BJ (cell line): ENCODE results near the gene LRRC45. TPM values are rescaled to one million over a fixed set of nuclear protein-coding genes. Genes with fewer than 3 reads are reported as not detected.

Experiments used
- CTCF ChIA-PET: fragments of 350-600 bp; formaldehyde crosslinking; extraction: SDS; loops from one replicate; lab custom pipeline; 2021; ENCODE audit warnings: antibody characterized with exemption, inconsistent platforms; lab: Yijun Ruan, JAX
- POLR2A ChIA-PET: fragments of 300-600 bp; sonication (Branson Sonifier 250); formaldehyde crosslinking; extraction: SDS; loops from one replicate; lab custom pipeline; 2021; ENCODE audit warnings: antibody characterized with exemption; lab: Charles Lee
- DNase-seq: peaks from one replicate; pipeline ENCODE4 v3.0.0-alpha.2; 2011; ENCODE audit warnings: low read depth
- H3K27me3 ChIP-seq: 2 replicates; pipeline ENCODE4 v1.6.0; 2011; ENCODE audit warnings: low read length; ENCODE audit not compliant: control insufficient read depth, insufficient read depth
- H3K36me3 ChIP-seq: 2 replicates; pipeline ENCODE4 v1.5.1; 2011; ENCODE audit warnings: low read length; ENCODE audit not compliant: control insufficient read depth, insufficient read depth
- H3K4me3 ChIP-seq: 2 replicates; pipeline ENCODE4 v1.5.1; 2011; ENCODE audit warnings: low read depth, mild to moderate bottlenecking, control low read depth, low read length
- CTCF ChIP-seq: IDR thresholded peaks from 2 replicates; pipeline ENCODE4 v1.5.1; 2011; ENCODE audit warnings: low read depth, mild to moderate bottlenecking, control low read depth, inconsistent platforms, low read length, moderate library complexity; ENCODE audit not compliant: insufficient read depth
- polyA plus RNA-seq: library from polyadenylated mRNA; depleted of rRNA; stranded (reverse); fragments of >200 nt; gene quantifications from 2 replicates; pipeline ENCODE4 v1.2.3, GENCODE V29; 2011

LRRC45 gene
- polyA plus RNA-seq, 1 experiment, result 6.0 TPM

- DNase-seq, result no peak
- H3K4me3 ChIP-seq, result peak overlapping the region; percentile 87
- H3K36me3 ChIP-seq, result peaks cover 35% of the 10 kb centered on the region
- no peak for TF ChIP-seq CTCF
- H3K27me3 ChIP-seq, result no peaks in the 10 kb centered on the region
- POLR2A ChIA-PET, result no interaction called here
- CTCF ChIA-PET, result interaction anchor here (1.5 to 2.9 kb wide), 4 partner anchors 13 to 90 kb away, joined by 7 to 23 read pairs (median 8); partner anchors contain the start of genes CENPX, DCXR, LRRC45 and RAC3
These were observed 27.2 kb downstream of the LRRC45 start for GRCh38 chr17:82050152-82050760.

DNA sequence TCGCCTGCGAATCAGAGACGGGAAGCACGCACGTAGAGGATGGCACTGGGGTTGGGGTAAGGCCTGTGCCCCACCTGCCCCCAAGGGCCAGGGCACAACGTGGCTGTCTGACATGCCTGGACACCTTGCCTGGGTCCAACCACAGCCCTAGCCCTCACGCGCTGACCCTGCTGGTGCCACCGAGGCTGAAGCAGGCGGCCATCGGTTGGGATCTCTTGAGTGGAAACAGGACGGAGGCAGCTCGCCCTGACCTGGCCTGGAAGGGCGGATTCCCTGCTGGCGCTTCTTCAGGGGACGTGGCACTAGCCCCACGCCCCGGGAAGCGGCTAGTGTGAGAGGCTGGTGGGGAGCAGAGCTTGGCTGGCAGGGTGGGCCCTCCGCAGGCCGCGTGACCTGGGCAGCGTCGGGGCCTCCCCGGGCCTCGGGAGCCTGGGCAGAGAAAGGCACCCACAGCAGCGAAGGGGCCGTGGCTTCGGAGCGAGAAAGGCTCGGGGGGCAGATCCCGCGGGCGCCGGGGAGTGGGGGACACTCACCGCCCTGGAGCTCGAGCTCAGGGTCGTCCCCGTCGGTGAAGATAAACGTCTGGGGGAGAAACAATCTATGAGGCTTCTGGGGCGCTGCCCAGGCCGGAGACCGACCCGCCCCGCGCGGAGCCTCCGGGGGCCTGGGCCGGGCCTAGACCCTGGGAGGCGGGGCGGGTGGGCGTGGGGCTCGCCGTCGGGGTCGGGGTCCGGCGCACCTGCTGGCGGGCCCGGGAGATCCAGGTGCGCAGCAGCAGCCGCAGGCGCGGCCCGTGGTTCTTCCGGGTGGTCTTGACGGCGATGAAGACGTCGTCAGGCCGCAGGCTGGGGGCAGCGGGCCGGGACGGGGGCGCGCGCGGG lies 27.9 kb downstream of the LRRC45 start:
- DNase-seq, result no peak
- Histone ChIP-seq H3K36me3 (peaks cover 41% of the 10 kb centered on the region), H3K4me3 (peak overlapping the region; percentile 87), H3K27me3 (no peaks in the 10 kb centered on the region)
- ChIA-PET POLR2A (interaction anchor here (0.6 kb wide), 1 partner anchor 105 kb away, joined by 8 read pairs; no protein-coding TSS in a partner anchor), CTCF (interaction anchor here (1.5 to 2.9 kb wide), 4 partner anchors 14 to 91 kb away, joined by 7 to 23 read pairs (median 8); partner anchors contain the start of genes CENPX, DCXR, LRRC45 and RAC3)
- no peak for TF ChIP-seq CTCF

GRCh38 chr17:82051776-82052637 lies 28.9 kb downstream of the LRRC45 start, which contains the start of the genes GPS1 and RFNG:
Gene GPS1, plus strand, starts transcription at chr17:82051898. Its CDS starts 34 bp downstream, at chr17:82051932.
Gene RFNG, minus strand, starts transcription at chr17:82051811. Its CDS starts 45 bp downstream, at chr17:82051766.
- DNase-seq, result no peak
- Histone ChIP-seq H3K27me3 (no peaks in the 10 kb centered on the region), H3K36me3 (peaks cover 51% of the 10 kb centered on the region), H3K4me3 (peak within 1 kb of the TSS; percentile 87)
- TF ChIP-seq CTCF, result no peak
- POLR2A ChIA-PET, result no interaction called here
- CTCF ChIA-PET, result interaction anchor here (1.5 to 2.9 kb wide), 3 partner anchors 15 to 92 kb away, joined by 7 to 23 read pairs (median 10); partner anchors contain the start of genes DCXR and RAC3

GRCh38 chr17:82052638-82053059 lies 29.5 kb downstream of the LRRC45 start:
- POLR2A ChIA-PET, result no interaction called here

More at GRCh38 chr17:82052638-82053059, 29.5 kb downstream of the LRRC45 start:
- TF ChIP-seq CTCF, result no peak
- Histone ChIP-seq H3K27me3 (no peaks in the 10 kb centered on the region), H3K36me3 (peaks cover 55% of the 10 kb centered on the region), H3K4me3 (peak overlapping the region; percentile 87)
- CTCF ChIA-PET, result interaction anchor here (1.2 to 1.4 kb wide), 2 partner anchors 13 to 15 kb away, joined by 3 to 5 read pairs; partner anchors contain the start of genes DCXR and DUS1L
- no peak for DNase-seq
